Hippocampal formation (tissue), 2 donors: ENCODE results near the gene KIRREL3.

Experiments used
- DNase-seq, 2 donors: peaks; one replicate each; lab custom pipeline; 2025; lab: John Stamatoyannopoulos, UW

The KIRREL3 gene

GRCh38 chr11:126467471-126467870 lies 533.1 kb downstream of the KIRREL3 start:
- no peak for DNase-seq

- DNase-seq = no peak
Measured at GRCh38 chr11:126467046-126467370, 533.6 kb downstream of the KIRREL3 start.

- no peak for DNase-seq
Measured at GRCh38 chr11:126466236-126467045, 534.1 kb downstream of the KIRREL3 start.

GRCh38 chr11:126465573-126466188 lies 534.9 kb downstream of the KIRREL3 start:
- DNase-seq = no peak

- no peak for DNase-seq
Measured at GRCh38 chr11:126464796-126465195, 535.8 kb downstream of the KIRREL3 start.

GRCh38 chr11:126462422-126462821 lies 538.1 kb downstream of the KIRREL3 start:
- no peak for DNase-seq

GRCh38 chr11:126461996-126462395 lies 538.6 kb downstream of the KIRREL3 start:
- DNase-seq = no peak

- no peak for DNase-seq
Measured at GRCh38 chr11:126461096-126461440, 539.5 kb downstream of the KIRREL3 start.

GRCh38 chr11:126460417-126461095 lies 540.0 kb downstream of the KIRREL3 start:
- DNase-seq = no peak

GRCh38 chr11:126459691-126460281 lies 540.8 kb downstream of the KIRREL3 start:
- peak; percentile 27 to 83 for DNase-seq

- no peak for DNase-seq
Measured at GRCh38 chr11:126457817-126458216, 542.8 kb downstream of the KIRREL3 start.

- DNase-seq = peak in 1 of 2 donors; percentile 16
Measured at GRCh38 chr11:126456783-126457542, 543.6 kb downstream of the KIRREL3 start.

- no peak for DNase-seq
Measured at GRCh38 chr11:126456089-126456488, 544.5 kb downstream of the KIRREL3 start.

GRCh38 chr11:126452241-126453101 lies 548.1 kb downstream of the KIRREL3 start:
- peak in 1 of 2 donors; percentile 13 for DNase-seq

- DNase-seq = no peak
Measured at GRCh38 chr11:126451211-126451802, 549.3 kb downstream of the KIRREL3 start.

- no peak for DNase-seq
Measured at GRCh38 chr11:126450806-126451205, 549.8 kb downstream of the KIRREL3 start.

GRCh38 chr11:126450198-126450597 lies 550.4 kb downstream of the KIRREL3 start:
- no peak for DNase-seq

GRCh38 chr11:126446581-126446980 lies 554.0 kb downstream of the KIRREL3 start:
- DNase-seq = no peak

- DNase-seq = no peak
Measured at GRCh38 chr11:126444072-126444471, 556.5 kb downstream of the KIRREL3 start.

GRCh38 chr11:126443120-126443519 lies 557.5 kb downstream of the KIRREL3 start:
- DNase-seq = no peak
